ENCODE results near the gene DCD.

Gene DCD

DNA sequence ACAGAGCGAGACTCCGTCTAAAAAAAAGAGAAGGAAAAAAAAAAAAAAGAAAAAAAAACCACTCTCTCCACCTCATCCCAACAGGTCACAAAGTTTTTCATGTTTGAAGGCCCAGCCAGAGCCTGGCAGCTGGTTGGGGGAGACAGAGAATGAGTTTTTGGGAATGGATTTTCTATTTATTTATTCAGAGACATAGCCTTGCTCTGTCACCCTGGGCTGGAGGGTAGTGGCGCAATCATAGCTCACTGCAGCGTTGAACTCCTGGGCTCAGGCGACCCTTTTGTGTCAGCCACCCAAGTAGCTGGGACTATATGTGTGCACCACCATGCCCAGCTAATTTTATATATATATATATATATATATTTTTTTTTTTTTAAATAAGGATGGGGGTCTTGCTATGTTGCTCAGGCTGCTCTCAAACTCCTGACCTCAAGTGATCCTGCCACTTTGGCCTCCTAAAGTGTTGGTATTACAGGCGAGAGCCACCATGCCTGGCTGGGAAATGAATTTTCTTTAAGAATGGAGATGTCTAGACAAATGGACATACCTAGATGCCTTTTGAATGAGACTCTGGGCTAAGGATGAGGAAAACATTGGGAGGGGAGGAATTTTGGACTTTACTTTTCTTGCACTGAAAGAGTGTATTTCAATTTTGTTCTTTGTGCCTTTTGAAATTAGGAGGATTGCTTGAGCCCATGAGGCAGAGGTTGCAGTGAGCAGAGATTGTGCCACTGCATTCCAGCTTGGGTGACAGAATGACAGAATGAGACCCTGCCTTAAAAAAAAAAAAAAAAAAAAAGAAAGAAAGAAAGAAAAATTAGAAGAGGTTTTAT, 42.8 kb downstream of the DCD start:
- H3K4me3 ChIP-seq (ENCODE audit: low read depth, low read length) = no peak overlapping the region
- in situ Hi-C loops (cut with HindIII; ENCODE audit: low sequenced_read_pairs) = no loop called here
- TF ChIP-seq, protein P1, sequence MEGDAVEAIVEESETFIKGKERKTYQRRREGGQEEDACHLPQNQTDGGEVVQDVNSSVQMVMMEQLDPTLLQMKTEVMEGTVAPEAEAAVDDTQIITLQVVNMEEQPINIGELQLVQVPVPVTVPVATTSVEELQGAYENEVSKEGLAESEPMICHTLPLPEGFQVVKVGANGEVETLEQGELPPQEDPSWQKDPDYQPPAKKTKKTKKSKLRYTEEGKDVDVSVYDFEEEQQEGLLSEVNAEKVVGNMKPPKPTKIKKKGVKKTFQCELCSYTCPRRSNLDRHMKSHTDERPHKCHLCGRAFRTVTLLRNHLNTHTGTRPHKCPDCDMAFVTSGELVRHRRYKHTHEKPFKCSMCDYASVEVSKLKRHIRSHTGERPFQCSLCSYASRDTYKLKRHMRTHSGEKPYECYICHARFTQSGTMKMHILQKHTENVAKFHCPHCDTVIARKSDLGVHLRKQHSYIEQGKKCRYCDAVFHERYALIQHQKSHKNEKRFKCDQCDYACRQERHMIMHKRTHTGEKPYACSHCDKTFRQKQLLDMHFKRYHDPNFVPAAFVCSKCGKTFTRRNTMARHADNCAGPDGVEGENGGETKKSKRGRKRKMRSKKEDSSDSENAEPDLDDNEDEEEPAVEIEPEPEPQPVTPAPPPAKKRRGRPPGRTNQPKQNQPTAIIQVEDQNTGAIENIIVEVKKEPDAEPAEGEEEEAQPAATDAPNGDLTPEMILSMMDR (IDR thresholded peaks at IDR 0.05; ENCODE audit: low read depth, low read length) = no peak
- no peak for DNase-seq (ENCODE audit: low read depth, low spot score)

DNA sequence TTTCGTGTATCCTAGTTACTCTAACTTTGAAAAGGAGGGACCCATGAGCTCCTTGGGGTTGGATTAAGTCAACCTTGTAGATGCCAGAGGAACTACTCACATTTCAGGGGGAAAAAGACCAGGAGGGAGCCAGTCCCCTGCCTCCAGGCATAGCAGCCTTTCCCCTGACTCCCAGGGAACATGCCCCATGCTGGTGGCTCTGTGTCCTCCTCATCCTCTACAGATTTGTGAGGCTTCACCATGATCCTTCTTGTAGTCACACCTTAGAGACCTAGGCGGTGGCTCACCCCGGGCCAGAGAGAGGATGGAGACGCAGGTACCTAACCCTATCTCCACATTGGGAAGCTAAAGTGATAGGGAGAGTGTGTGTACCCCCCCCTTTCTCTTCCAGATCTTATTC, 43.7 kb downstream of the DCD start:
- no peak for DNase-seq (ENCODE audit: low read depth, low spot score)
- H3K4me3 ChIP-seq (ENCODE audit: low read depth, low read length) = no peak overlapping the region
- TF ChIP-seq, protein P1 (IDR thresholded peaks at IDR 0.05; ENCODE audit: low read depth, low read length) = no peak
- in situ Hi-C loops (cut with HindIII; ENCODE audit: low sequenced_read_pairs) = no loop called here

GRCh38 chr12:54603872-54604271, 44.3 kb downstream of the DCD start:
- in situ Hi-C loops (cut with HindIII; ENCODE audit: low sequenced_read_pairs) = no loop called here
- TF ChIP-seq, protein P1 (IDR thresholded peaks at IDR 0.05; ENCODE audit: low read depth, low read length) = no peak
- no peak for DNase-seq (ENCODE audit: low read depth, low spot score)
- no peak overlapping the region for H3K4me3 ChIP-seq (ENCODE audit: low read depth, low read length)

DNA sequence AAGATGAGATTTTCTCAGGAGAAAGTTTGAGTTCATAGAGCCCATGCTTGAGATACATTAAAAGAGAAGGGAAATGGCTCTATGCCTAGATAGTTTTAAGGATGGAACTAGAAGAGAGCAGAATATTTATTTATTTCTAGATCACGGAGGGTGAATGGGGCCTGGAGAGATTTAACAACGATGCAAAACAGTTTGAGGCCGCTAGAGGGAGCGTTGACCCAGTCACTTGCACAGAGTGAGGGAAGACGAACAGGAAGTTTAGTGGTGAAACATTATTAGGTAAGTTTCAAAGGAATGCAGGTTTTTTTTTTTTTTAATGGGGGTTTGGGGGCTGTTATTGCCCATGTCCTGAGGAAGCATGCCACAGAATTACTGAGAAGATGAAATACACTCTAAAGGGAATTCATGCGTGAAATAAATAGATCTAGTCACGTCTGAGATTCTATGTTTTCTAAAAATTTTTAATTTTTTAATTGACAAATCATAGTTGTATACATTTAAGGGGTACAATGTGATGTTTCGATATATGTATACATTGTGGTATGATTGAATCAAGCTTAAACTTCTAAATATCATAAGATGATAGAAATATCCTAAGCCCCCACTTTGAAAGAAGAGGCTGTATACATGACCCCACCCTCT, 44.9 kb downstream of the DCD start:
- TF ChIP-seq, protein P1 (IDR thresholded peaks at IDR 0.05; ENCODE audit: low read depth, low read length) = peak; percentile 91
- peak; percentile 70 for DNase-seq (ENCODE audit: low read depth, low spot score)
- H3K4me3 ChIP-seq (ENCODE audit: low read depth, low read length) = no peak overlapping the region
- in situ Hi-C loops (cut with HindIII; ENCODE audit: low sequenced_read_pairs) = no loop called here

- DNase-seq (ENCODE audit: low read depth, low spot score) = no peak
- TF ChIP-seq, protein P1 (IDR thresholded peaks at IDR 0.05; ENCODE audit: low read depth, low read length) = no peak
- in situ Hi-C loops (cut with HindIII; ENCODE audit: low sequenced_read_pairs) = no loop called here
- H3K4me3 ChIP-seq (ENCODE audit: low read depth, low read length) = no peak overlapping the region
Measured at GRCh38 chr12:54602661-54603060, 45.5 kb downstream of the DCD start.

DNA sequence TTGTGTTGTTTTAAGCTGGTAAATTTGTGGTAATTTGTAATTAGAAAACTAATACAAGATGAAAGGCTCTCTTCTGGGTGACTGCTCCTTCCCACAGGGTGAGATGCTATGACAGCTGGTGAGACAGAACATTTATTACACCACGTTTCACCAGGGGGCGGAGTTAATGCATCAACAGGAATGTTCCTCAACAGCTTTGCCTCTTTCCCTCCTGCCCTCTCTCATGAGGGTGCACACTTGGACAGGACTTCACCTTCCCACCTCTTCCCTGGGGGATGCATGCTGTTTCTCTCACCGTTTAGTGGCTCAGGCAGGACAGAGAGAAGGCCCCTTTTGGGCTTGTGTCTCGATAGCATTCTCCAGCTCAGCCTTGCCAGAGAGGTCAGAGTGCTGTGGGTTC, 46.3 kb downstream of the DCD start:
- H3K4me3 ChIP-seq (ENCODE audit: low read depth, low read length) = no peak overlapping the region
- TF ChIP-seq, protein P1 (IDR thresholded peaks at IDR 0.05; ENCODE audit: low read depth, low read length) = no peak
- DNase-seq (ENCODE audit: low read depth, low spot score) = no peak
- in situ Hi-C loops (cut with HindIII; ENCODE audit: low sequenced_read_pairs) = no loop called here

All from astrocyte of the spinal cord (primary cell).